SK-N-SH treated with all-trans-retinoic acid at 6 μM for 48 hours (cell line): ENCODE data around the gene SMCHD1.

Experiments used
- ATAC-seq: fragments of 200-7000 bp; cut with Tn5 transposase; 3 replicates; pipeline ENCODE4 v1.9.1; 2020; ENCODE audit warnings: mild to moderate bottlenecking, moderate library complexity
- ARNTL ChIP-seq: fragments of 450-650 bp; formaldehyde crosslinking; IDR thresholded peaks from 2 replicates; pipeline ENCODE4 v1.5.0; 2020; ENCODE audit warnings: low read depth, mild to moderate bottlenecking, moderate library complexity, borderline replicate concordance
- BACH2 ChIP-seq: fragments of 250-450 bp; sonication (Bioruptor Pico); IDR thresholded peaks from 2 replicates; pipeline ENCODE4 v1.9.0; 2021; ENCODE audit warnings: mild to moderate bottlenecking, borderline replicate concordance
- CSDC2 ChIP-seq: fragments of 250-450 bp; sonication (Bioruptor Pico); IDR thresholded peaks from 2 replicates; pipeline ENCODE4 v1.5.0; 2020; ENCODE audit warnings: mild to moderate bottlenecking, moderate library complexity
- ESRRG ChIP-seq: fragments of 250-450 bp; sonication (Bioruptor Pico); IDR thresholded peaks from 2 replicates; pipeline ENCODE4 v1.6.1; 2021; ENCODE audit warnings: mild to moderate bottlenecking
- GLIS3 ChIP-seq: fragments of 250-450 bp; sonication (Bioruptor Pico); IDR thresholded peaks from 2 replicates; pipeline ENCODE4 v1.5.0; 2020; ENCODE audit warnings: mild to moderate bottlenecking, moderate library complexity
- ISL1 ChIP-seq: fragments of 250-450 bp; sonication (Bioruptor Pico); IDR thresholded peaks from 2 replicates; pipeline ENCODE4 v2.1.2; 2022; ENCODE audit warnings: mild to moderate bottlenecking, moderate library complexity
- OSR1 ChIP-seq: fragments of 250-450 bp; sonication (Bioruptor Pico); IDR thresholded peaks from 2 replicates; pipeline ENCODE4 v1.8.0; 2022; ENCODE audit warnings: moderate library complexity, mild to moderate bottlenecking, inconsistent platforms
- PPARA ChIP-seq: fragments of 250-450 bp; sonication (Bioruptor Pico); IDR thresholded peaks from 2 replicates; pipeline ENCODE4 v1.5.0; 2020; ENCODE audit warnings: mild to moderate bottlenecking, borderline replicate concordance
- RARB ChIP-seq: fragments of 250-450 bp; sonication (Bioruptor Pico); IDR thresholded peaks from 2 replicates; pipeline ENCODE4 v1.8.0; 2021; ENCODE audit warnings: mild to moderate bottlenecking, moderate library complexity
- SNAI2 ChIP-seq: fragments of 250-450 bp; sonication (Bioruptor Pico); IDR thresholded peaks from 2 replicates; pipeline ENCODE4 v1.5.0; 2020; ENCODE audit warnings: mild to moderate bottlenecking, moderate library complexity
- TCF4 ChIP-seq: fragments of 250-450 bp; sonication (Bioruptor Pico); IDR thresholded peaks from 2 replicates; pipeline ENCODE4 v1.8.0; 2021; ENCODE audit warnings: mild to moderate bottlenecking, moderate library complexity, borderline replicate concordance
- ZC3H10 ChIP-seq: fragments of 250-450 bp; sonication (Bioruptor Pico); IDR thresholded peaks from 2 replicates; pipeline ENCODE4 v1.5.1; 2021; ENCODE audit warnings: mild to moderate bottlenecking, moderate library complexity
- ZFP3 ChIP-seq: fragments of 250-450 bp; sonication (Bioruptor Pico); IDR thresholded peaks from 2 replicates; pipeline ENCODE4 v1.5.0; 2020; ENCODE audit warnings: mild to moderate bottlenecking, moderate library complexity
- ZFP30 ChIP-seq: fragments of 450-650 bp; formaldehyde crosslinking; IDR thresholded peaks from 2 replicates; pipeline ENCODE4 v1.5.0; 2022; ENCODE audit warnings: mild to moderate bottlenecking, moderate library complexity
- ZNF565 ChIP-seq: fragments of 450-650 bp; formaldehyde crosslinking; conservative IDR thresholded peaks from 2 replicates; pipeline ENCODE4 v1.5.0; 2020; ENCODE audit warnings: low read depth, mild to moderate bottlenecking, moderate library complexity
- ZNF70 ChIP-seq: fragments of 450-650 bp; formaldehyde crosslinking; IDR thresholded peaks from 2 replicates; pipeline ENCODE4 v1.5.0; 2020; ENCODE audit warnings: mild to moderate bottlenecking, moderate library complexity
- ZNF8 ChIP-seq: fragments of 450-650 bp; formaldehyde crosslinking; IDR thresholded peaks from 2 replicates; pipeline ENCODE4 v1.5.0; 2020; ENCODE audit warnings: mild to moderate bottlenecking, moderate library complexity
- TF ChIP-seq, protein P1 (sequence below): fragments of 250-450 bp; sonication (Bioruptor Pico); IDR thresholded peaks from 2 replicates; pipeline ENCODE4 v1.5.0; 2020; ENCODE audit warnings: mild to moderate bottlenecking, moderate library complexity
- TF ChIP-seq, protein P2 (sequence below): fragments of 250-450 bp; sonication (Bioruptor Pico); IDR thresholded peaks from 2 replicates; pipeline ENCODE4 v1.8.0; 2020; ENCODE audit warnings: mild to moderate bottlenecking, moderate library complexity, borderline replicate concordance
- TF ChIP-seq, protein P3 (sequence below): fragments of 250-450 bp; sonication (Bioruptor Pico); IDR thresholded peaks from 2 replicates; pipeline ENCODE4 v1.8.0; 2021; ENCODE audit warnings: low read depth, mild to moderate bottlenecking, moderate library complexity, borderline replicate concordance
- TF ChIP-seq, protein P4 (sequence below): fragments of 250-450 bp; sonication (Bioruptor Pico); IDR thresholded peaks from 2 replicates; pipeline ENCODE4 v1.5.1; 2021; ENCODE audit warnings: mild to moderate bottlenecking, moderate library complexity

SMCHD1 gene

DNA sequence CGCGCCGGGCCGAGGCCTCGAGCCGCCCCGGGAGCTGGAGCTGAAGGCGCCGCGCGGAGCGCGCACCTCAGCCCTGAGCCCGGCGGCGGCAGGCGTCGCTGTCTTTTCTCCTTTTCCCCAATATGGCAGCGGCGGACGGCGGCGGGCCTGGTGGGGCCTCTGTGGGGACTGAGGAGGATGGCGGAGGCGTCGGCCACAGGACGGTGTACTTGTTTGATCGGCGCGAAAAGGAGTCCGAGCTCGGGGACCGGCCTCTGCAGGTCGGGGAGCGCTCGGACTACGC is 369 bp downstream of the SMCHD1 start:
- no peak for TF ChIP-seq ZNF8 (CRISPR knock-in tag)
- no peak for TF ChIP-seq ZFP3 (CRISPR knock-in tag)
- TF ChIP-seq, protein P1, sequence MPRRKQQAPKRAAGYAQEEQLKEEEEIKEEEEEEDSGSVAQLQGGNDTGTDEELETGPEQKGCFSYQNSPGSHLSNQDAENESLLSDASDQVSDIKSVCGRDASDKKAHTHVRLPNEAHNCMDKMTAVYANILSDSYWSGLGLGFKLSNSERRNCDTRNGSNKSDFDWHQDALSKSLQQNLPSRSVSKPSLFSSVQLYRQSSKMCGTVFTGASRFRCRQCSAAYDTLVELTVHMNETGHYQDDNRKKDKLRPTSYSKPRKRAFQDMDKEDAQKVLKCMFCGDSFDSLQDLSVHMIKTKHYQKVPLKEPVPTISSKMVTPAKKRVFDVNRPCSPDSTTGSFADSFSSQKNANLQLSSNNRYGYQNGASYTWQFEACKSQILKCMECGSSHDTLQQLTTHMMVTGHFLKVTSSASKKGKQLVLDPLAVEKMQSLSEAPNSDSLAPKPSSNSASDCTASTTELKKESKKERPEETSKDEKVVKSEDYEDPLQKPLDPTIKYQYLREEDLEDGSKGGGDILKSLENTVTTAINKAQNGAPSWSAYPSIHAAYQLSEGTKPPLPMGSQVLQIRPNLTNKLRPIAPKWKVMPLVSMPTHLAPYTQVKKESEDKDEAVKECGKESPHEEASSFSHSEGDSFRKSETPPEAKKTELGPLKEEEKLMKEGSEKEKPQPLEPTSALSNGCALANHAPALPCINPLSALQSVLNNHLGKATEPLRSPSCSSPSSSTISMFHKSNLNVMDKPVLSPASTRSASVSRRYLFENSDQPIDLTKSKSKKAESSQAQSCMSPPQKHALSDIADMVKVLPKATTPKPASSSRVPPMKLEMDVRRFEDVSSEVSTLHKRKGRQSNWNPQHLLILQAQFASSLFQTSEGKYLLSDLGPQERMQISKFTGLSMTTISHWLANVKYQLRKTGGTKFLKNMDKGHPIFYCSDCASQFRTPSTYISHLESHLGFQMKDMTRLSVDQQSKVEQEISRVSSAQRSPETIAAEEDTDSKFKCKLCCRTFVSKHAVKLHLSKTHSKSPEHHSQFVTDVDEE (CRISPR knock-in tag), result no peak
- TF ChIP-seq, protein P2, sequence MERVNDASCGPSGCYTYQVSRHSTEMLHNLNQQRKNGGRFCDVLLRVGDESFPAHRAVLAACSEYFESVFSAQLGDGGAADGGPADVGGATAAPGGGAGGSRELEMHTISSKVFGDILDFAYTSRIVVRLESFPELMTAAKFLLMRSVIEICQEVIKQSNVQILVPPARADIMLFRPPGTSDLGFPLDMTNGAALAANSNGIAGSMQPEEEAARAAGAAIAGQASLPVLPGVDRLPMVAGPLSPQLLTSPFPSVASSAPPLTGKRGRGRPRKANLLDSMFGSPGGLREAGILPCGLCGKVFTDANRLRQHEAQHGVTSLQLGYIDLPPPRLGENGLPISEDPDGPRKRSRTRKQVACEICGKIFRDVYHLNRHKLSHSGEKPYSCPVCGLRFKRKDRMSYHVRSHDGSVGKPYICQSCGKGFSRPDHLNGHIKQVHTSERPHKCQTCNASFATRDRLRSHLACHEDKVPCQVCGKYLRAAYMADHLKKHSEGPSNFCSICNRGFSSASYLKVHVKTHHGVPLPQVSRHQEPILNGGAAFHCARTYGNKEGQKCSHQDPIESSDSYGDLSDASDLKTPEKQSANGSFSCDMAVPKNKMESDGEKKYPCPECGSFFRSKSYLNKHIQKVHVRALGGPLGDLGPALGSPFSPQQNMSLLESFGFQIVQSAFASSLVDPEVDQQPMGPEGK (CRISPR knock-in tag), result no peak
- TF ChIP-seq OSR1, result no peak
- no peak for TF ChIP-seq GLIS3 (CRISPR knock-in tag)
- TF ChIP-seq PPARA (CRISPR knock-in tag), result no peak
- TF ChIP-seq, protein P3, sequence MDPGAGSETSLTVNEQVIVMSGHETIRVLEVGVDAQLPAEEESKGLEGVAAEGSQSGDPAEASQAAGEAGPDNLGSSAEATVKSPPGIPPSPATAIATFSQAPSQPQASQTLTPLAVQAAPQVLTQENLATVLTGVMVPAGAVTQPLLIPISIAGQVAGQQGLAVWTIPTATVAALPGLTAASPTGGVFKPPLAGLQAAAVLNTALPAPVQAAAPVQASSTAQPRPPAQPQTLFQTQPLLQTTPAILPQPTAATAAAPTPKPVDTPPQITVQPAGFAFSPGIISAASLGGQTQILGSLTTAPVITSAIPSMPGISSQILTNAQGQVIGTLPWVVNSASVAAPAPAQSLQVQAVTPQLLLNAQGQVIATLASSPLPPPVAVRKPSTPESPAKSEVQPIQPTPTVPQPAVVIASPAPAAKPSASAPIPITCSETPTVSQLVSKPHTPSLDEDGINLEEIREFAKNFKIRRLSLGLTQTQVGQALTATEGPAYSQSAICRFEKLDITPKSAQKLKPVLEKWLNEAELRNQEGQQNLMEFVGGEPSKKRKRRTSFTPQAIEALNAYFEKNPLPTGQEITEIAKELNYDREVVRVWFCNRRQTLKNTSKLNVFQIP (CRISPR knock-in tag), result no peak
- no peak for TF ChIP-seq CSDC2 (CRISPR knock-in tag)
- no peak for TF ChIP-seq ZNF565 (CRISPR knock-in tag)
- TF ChIP-seq SNAI2, result no peak
- no peak for TF ChIP-seq ZFP30 (CRISPR knock-in tag)
- no peak for TF ChIP-seq ESRRG (CRISPR knock-in tag)
- TF ChIP-seq ISL1, result no peak
- TF ChIP-seq, protein P4, sequence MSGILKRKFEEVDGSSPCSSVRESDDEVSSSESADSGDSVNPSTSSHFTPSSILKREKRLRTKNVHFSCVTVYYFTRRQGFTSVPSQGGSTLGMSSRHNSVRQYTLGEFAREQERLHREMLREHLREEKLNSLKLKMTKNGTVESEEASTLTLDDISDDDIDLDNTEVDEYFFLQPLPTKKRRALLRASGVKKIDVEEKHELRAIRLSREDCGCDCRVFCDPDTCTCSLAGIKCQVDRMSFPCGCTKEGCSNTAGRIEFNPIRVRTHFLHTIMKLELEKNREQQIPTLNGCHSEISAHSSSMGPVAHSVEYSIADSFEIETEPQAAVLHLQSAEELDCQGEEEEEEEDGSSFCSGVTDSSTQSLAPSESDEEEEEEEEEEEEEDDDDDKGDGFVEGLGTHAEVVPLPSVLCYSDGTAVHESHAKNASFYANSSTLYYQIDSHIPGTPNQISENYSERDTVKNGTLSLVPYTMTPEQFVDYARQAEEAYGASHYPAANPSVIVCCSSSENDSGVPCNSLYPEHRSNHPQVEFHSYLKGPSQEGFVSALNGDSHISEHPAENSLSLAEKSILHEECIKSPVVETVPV (CRISPR knock-in tag), result no peak
- peak; percentile 47; the same call in 2 of the 3 replicates for ATAC-seq

DNA sequence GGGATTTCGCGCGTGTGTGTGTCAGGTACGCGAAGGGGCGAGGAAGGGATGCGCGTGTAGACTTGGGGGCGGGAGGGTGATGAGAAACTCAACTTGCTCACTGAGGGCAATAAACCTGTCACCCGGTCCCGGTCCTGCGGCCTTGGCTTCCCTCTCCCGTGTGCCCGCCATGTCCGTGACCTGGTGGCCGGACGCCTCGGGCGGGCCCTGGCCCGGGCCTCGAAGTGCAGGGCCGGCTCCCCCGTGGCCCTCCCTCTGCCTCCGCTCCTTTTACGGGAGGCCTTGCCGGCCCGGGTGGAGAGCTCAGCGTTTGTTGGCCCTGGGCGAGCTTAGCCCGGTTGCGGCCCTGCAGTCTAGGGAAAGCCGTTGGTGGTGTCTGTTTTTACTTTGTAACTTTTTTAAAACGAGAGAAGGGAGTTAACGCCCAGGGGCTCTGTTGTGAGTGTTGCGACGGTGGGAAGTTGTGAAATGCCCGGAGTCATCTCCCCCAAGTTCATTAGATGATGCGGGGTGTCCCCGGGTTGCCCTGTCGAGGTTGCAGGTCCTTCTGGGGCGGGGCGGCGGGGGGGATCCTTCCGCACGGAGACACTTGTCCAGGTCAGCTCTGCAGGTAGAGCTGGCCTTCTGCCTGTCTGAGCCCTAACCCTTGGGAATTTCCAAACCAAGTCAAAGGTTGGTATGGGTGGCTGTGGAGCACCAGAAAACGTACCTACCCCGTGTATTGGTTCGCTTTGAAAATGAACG is 883 bp downstream of the SMCHD1 start:
- peak; percentile 70 for ATAC-seq
- TF ChIP-seq RARB, result no peak
- TF ChIP-seq ZC3H10 (CRISPR knock-in tag), result no peak
- no peak for TF ChIP-seq ISL1
- TF ChIP-seq OSR1, result no peak
- no peak for TF ChIP-seq TCF4 (CRISPR knock-in tag)
- TF ChIP-seq PPARA (CRISPR knock-in tag), result no peak
- TF ChIP-seq ARNTL (CRISPR knock-in tag), result no peak
- TF ChIP-seq BACH2 (CRISPR knock-in tag), result no peak
- TF ChIP-seq, protein P1 (CRISPR knock-in tag), result no peak
- no peak for TF ChIP-seq ZNF70 (CRISPR knock-in tag)
- TF ChIP-seq, protein P2 (CRISPR knock-in tag), result no peak
- TF ChIP-seq ZFP30 (CRISPR knock-in tag), result no peak
- no peak for TF ChIP-seq ZFP3 (CRISPR knock-in tag)
- TF ChIP-seq, protein P3 (CRISPR knock-in tag), result no peak
